HG02623 (cell line): ENCODE data around the gene HEXIM2.
"Not testable (repeated sequence)": the region's sequence is repeated elsewhere in the genome, so short reads cannot be mapped to it uniquely, and the experiment has no call there.

Source experiments
- ATAC-seq: cut with Tn5 transposase; IDR thresholded peaks from one replicate; pipeline ENCODE4 v1.9.1; 2021; ENCODE audit warnings: moderate library complexity; ENCODE audit not compliant: unreplicated experiment

The HEXIM2 gene

DNA sequence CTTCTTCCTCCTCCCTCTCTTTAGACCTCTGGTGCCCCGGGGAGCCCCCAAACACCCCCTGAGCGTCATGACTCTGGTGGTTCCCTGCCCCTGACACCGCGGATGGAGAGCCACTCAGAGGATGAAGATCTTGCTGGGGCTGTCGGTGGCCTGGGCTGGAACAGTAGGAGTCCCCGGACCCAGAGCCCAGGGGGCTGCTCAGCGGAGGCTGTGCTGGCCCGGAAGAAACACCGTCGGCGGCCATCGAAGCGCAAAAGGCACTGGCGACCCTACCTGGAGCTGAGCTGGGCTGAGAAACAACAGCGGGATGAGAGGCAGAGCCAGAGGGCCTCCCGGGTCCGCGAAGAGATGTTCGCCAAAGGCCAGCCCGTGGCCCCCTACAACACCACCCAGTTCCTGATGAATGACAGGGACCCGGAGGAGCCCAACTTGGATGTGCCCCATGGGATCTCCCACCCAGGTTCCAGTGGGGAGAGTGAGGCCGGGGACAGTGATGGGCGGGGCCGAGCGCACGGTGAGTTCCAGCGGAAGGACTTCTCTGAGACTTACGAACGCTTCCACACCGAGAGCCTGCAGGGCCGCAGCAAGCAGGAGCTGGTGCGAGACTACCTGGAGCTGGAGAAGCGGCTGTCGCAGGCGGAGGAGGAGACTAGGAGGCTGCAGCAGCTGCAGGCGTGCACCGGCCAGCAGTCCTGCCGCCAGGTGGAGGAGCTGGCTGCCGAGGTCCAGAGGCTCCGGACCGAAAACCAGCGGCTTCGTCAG lies 7.5 kb downstream of the HEXIM2 start:
- no peak for ATAC-seq

DNA sequence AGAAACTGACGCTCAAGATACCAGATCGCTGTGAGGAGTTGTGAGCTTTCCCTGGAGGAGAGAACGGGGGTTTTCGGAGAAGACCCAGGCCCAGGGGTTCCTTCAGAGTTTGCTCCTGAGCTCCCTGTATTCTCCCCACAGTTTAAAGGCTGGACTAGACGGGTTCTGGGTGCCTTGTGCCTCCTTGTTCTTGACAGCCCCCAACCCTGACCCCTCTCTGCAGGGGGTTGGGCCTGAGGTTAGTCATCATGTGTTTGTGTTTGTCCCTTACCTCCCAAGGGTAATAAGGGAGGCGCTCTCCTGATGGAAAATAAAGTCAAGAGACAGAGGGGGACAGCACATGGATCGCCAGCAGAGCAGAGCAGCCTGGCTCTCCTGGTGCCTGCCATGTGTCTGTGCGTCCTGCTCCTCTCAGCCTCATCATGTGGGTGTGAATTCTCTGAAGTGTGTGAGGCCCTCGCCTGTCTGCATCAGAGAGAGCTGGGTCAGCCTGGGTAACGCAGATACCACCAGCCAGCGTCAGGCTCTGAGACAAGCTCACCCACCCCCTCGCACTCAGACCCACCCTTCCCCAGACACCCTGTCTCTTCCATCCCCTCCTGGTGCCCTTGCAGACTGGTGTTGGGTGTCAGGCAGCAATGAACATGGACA lies 8.7 kb downstream of the HEXIM2 start:
- no peak for ATAC-seq

DNA sequence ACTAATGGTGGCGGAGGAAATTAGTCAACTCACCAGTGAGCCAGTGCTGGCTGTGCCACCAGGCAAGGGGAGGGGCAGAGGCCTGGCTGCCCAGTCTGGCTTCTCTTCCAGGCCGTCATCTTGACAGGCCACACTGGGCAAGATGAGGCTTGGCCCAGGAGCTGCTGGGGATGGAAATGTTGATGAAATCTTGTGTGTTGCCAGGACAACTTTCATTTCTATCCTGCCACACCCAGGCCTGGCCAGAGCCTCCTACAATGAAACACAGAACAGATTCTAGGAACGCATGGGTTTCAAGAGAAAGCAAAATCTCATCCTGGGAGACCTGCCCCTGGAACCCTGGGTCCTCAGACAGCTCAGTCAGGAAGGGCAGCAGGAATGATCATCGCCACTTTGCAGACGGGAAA lies 9.3 kb downstream of the HEXIM2 start:
- ATAC-seq = no peak

DNA sequence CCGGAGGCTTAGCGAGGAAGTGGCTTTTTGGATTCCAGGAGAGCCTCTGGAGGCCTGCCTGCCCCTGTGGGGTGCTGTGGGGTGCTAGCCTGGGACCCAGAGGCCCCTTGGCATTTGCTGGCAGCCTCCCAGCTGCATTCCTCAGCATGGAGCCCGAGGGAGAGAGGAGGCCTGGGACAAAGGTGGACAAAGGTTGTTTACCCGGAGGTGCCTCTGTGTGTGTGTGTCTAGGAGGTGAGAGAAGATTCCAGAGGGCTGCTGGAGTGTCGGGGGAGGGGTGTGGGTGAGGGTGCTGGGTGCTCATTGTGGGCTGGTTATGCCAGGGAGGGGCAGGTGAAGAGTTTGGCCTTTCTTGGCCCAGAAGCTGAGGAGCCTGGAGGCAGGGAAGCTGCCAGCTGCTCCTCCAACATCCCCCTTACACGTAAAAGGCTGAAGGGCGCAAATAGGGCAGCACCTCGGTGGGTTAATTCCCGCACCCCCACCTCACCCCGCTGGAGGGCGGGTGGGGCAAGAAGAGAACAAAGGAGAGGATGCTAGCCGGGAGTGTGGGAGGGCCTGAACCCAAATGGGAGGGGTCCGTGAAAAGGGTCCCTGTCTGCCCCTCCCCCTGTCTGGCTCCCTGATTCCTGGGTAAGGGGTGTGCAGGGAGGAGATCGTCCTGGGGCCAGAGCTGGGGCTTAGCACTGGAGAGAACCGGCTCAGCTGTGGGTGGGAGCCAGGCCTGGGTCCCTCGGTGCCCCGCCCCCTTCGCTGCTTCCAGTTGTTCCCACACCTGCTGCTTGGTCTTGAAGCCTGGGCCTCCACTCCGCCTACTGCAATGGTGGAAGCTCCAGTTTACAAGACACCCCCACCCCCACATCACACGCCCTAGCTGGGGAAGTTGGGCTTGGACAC lies 9.9 kb downstream of the HEXIM2 start:
- ATAC-seq = no peak

DNA sequence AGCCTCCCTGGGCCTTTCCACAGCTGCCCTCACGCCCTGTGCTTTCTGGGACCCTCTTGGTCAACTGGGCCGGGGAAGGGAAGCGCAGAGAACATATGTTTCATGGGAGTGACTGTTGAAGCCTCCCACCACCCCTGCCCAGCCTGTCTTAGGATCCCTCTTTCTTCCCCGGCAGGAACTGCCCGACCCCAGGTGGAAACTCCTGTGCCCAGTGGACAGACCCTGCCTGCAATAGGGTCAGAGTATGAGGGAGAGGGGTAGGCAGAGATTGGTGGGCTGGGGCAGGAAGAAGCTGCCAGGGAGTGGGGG lies 10.5 kb downstream of the HEXIM2 start:
- ATAC-seq = no peak

DNA sequence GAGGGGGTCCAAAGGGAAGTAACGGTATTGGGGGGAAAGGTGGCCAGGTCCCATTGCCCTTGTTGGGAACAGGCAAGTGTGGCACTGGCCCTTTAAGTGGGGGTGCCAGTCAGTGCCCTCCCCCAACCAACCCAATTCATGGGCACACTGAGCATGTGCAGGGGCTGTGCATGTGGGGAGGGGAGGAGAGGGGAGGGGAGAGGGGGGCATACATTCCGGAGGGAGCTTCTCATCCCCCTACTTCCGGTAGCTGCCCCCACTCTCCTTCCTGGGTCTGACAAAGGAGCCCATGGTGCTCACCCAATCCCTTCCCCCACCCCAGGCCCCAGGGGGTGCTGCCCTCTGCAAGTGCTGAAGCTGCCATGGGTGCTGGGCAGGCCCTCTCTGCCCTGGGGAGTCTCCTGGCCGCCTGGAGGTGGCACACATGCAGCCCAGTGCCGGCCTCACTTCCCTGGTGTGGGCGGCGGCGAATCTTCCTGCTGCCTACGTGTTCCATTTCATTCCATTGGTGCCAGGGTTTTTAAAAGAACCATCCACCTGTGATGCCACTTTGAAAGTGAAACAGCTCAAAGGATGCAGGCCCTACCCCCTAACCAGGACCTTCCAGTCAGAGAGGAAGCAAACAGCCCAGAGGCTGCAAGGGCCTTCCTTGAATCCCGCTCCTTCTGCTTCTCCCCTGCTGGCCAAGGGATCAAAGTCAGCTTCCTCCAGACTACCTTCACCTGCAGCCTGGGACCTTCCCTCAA lies 11.0 kb downstream of the HEXIM2 start:
- no peak for ATAC-seq

DNA sequence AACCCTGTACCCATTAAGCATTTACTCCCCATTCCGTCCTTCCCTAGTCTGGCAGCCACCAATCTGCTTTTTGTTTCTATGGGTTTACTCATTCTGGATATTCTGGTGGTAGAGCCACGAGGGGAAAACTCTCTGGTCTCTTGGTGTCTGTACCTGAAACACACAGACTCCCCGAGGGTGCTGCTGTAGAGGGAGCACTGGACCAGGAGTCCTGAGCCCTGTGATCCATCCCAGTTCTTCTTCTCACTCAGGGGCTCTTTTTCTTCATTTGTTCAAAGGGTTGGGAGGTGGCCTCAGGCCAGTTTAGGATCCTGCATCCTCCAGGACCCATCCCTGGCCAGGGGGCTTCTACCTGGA lies 14.1 kb downstream of the HEXIM2 start:
- no peak for ATAC-seq

DNA sequence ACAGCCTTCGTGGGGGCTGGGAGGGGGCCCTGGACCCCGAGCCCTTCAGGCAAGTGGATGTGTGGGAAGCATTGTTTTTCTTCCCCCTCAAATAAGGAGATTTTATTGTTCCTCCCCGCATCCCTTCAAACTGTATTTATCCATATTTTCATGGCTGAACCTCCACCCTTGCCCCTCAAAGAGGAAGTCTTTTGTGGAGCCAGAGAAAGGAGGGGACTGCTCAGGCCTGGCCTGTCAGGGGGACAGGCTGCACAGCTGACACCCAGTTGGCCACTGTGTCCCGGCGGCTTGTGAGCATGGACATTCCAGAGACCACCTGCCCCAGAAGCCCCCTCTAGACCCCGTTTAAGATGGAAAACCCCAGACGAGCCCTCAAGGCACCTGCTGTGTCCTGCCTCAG lies 15.9 kb downstream of the HEXIM2 start:
- no peak for ATAC-seq

DNA sequence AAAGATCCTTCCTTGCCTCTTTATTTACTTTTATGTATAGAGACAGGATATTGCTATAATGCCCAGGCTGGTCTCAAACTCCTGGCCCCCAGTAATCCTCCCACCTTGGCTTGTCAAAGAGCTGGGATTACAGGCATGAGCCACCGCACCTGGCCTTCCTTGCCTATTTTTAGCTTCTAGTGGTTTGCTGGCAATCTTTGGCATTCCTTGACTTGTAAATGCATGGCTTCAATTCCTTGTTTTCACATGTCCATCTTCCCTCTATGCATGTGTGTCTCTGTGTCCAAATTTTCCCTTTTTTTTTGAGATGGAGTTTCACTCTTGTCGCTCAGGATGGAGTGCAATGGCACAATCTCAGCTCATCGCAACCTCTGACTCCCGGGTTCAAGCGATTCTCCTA lies 22.5 kb downstream of the HEXIM2 start:
- ATAC-seq = no peak

DNA sequence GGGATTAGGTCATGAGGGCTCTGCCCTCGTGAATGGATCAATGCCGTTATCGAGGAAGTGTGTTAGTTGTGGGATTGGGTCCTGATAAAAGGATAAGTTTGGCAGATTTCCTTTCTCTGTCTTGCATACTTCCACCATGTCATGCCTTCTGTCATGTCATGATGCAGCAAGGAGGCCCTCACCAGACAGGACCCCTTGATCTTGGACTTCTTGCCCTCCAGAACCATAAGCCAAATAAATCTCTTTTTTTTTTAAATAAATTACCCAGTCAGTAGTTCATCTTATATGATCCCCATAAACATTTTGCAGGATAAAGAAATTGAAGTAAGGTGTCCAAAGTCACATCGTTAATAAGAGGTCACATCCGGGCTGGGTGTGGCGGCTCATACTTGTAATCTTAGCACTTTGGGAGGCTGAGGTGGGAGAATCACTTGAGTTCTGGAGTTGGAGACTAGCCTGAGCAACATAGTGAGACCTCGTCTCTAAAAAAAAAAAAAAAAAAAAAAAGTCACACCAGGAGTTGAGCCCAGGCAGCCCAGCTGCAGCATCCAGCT lies 25.2 kb downstream of the HEXIM2 start:
- ATAC-seq = no peak

DNA sequence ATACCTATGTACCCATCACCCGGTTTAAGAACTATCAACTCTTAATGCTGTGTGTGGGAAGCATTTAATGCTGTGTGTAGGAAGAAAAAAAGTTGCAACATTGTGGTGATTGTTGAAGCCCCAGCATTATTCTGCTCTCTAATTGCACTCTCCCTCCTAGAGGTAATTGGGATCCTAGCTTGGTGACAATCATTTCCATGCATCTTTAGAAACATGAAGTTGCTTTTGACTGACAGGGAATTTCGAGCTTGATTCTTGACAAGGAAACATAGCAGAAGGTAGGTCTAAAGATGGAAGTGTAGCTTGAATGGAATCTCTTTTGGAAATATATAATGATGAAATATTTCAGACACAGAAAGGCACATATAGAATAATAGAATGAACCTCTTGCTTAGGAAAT lies 27.3 kb downstream of the HEXIM2 start:
- no peak for ATAC-seq

DNA sequence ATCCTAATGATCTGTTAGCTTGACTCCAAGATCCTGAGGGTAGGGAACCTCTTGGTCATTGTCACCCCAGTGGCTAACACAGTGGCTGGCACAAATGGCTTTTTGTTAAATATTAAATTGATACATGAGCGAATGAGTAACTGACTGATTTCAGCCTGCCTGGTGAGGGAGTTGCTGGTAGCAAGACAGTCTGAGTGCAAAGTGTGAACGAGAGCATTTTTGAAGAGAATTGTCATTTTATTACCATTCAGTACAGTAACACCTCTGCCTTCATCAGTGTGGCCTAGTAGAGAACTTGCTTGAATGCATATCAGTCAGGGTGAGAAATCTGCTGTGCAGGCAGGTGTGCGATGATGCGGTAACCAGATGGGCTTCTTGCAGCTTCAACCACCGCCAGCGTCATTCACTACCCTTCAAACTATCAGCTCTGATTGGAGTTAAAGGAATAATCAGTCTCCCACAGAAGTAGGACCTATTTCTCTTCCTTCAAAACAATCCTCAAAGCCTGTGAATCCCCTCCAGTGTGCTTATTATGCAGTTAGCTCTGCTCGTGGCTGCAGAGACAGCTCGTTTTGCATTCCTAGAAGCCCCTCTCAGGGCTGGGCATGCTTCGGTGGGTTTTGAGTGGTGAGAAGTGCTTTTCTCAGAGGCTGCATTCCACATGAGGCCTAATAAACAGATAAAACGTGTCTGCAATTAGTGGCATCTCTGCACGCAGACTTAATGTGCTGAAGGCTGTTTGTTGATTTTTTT lies 29.0 kb downstream of the HEXIM2 start:
- no peak for ATAC-seq

DNA sequence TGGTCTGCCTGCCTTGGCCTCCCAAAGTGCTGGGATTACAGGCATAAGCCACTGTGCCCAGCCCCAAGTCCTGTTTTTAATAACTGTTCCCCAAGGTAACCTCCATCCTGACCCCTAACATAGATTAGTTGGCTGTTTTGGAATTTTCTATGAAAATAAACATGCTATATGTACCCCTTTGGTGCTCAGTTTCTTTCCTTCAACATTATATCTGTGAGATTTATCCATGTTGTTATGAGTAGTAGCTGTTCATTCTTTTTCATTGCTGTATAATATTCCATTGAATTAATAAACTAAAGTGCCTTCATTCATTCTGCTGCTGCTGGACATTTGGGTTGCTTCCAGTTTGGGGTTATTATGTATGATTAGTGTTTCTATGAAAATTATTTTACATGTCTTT lies 33.7 kb downstream of the HEXIM2 start:
- ATAC-seq = no peak

DNA sequence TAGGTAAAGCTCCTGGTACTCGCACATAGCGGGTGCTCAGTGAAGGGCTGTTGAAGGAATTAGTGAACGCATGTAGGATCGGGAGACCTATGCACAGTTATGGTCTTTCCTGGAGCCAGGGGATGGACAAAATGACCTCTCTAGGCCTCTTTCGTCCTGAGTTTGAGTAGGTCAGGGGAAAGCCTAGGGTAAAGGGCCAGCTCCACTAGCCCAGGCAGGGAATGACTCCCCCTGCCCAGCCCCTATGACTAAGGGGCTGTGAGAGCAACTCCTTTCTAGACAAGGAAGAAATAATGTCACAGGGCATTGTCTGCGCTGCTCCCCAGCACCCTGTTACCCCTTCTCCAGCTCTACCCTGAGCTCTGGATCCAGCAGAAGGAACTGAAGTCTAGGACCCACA lies 35.4 kb downstream of the HEXIM2 start:
- ATAC-seq = no peak

DNA sequence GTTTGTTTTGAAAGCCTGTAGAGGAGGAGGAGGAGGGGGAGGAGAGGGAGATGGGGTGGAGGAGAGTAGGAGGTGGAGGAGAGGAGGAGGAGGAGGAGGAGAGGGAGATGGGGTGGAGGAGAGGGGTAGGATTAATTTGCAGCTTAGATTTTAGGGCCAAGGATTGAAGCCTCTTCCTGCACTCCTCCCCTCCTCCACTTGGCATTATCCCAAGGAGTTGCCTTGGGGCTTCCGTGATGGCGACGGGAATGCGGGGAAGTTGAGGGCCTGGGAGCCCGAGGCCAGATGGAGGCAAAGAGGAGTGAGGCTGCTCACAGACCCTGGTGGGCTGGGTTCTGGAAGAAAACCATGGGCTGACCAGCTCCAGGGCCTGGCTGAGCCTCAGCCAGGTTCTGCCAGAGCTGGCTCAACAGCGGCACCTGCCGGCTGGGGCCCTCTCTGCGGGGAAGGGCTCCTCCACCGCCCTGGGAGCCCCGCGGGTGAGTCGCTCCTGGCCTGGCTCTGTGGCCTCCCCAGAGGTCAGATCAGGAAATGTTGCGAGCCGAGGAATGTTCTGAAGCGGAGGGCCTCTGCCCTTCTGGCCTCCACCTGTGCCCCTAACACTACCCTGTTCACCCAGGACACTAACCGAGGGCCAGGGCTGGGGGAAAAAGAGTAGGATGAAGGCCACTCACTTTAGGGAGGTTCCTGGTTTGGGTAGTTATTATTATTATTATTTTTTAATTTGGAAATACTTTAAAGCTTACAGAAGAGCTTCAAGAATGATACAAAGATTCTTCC lies 36.1 kb downstream of the HEXIM2 start:
- peak; percentile 86 for ATAC-seq

DNA sequence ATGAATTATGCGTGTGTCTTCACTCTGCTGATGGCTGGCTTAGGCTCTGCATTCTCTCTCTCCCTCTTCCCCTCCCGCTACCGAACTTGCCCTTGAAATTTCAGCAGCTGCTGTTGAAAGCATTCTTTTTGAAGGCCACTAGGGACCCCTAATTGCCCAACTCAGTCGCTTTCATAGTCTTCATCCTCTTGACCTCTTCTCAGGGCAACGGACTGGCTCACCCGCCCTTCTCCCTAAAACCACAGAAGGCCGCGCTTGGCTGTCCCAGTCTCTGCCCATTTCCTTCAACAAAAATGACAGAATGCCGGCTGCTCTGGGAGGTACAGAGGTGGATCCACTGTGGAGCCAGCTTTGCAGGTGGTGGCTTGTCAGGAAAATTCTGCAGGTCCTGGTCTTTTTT lies 39.0 kb downstream of the HEXIM2 start:
- ATAC-seq = no peak

DNA sequence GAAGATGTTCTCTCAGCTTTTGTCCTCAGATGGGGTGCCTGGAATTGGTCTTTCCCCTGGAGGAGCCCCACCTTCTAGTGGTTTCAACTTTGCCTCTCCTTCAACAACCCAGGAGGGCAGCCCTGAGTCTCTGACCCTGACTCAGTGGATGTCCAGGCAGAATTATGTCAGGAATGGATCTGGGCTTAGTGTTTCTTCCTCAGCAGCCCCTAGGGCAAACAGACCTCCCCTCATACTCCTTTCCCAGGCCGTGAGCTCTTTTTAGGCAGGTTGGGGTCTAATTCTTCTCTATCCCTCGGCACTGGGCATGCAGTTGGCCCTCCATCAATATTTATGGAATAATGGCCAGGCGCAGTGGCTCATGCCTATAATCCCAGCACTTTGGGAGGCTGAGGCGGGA lies 39.8 kb downstream of the HEXIM2 start:
- ATAC-seq = no peak

DNA sequence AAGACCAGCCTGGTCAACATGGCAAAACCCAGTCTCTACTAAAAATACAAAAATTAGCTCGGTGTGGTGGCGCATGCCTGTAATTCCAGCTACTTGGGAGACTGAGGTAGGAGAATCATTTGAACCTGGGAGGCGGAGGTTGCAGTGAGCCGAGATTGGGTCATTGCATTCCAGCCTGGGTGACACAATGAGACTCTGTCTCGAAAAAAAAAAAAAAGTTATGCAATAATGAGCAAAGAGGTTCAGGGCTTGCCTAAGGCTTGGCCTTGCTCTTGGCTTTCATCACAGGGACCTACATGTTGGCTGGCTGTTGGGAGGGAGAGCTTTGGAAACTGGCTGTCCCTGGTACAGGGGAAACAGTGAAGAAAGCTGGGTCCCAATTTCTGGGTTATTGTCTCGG lies 40.2 kb downstream of the HEXIM2 start:
- not testable (repeated sequence) for ATAC-seq

DNA sequence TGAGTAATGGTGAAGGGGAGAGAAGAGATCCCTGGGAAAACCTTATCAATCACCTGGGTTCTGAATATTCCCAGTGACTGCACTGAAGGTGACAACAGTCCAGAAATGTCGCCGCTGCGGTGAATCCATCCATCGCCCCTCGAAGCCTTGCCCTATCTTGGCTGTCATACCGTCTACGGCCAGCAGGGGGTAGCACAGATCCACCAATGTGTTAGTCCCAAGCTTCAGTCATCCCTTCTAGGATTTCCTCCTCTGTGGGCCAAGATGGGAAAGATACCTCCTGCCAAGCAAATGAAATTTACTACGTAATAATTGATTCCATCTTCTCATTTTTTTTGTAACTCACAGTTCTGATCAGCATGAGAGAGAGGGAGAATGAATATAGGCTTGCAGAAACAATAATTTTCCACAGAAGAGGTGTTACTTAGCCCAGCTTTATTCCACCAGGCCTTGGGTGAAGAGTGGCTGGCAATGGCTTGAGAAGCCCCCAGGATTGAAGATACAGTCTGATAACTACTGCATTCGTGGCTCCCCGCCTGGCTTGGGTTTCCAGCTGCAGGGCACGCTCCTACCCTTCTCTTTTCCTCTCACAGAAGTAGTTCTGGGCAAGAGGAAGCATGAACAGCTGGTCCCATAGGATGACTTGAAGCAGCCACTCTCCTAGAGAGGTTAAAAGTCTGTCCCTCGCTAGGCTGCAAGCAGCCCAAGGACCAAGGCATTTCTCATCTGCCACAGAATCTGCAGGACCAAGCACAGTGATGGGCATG lies 57.4 kb downstream of the HEXIM2 start:
- no peak for ATAC-seq
